HG03558 (cell line): Measurements from ENCODE around the gene NIPBL.
"Not testable (repeated sequence)": the region's sequence is repeated elsewhere in the genome, so short reads cannot be mapped to it uniquely, and the experiment has no call there.

Source experiments
- ATAC-seq: cut with Tn5 transposase; IDR thresholded peaks from one replicate; pipeline ENCODE4 v1.9.1; 2021; ENCODE audit warnings: moderate number of reproducible peaks; ENCODE audit not compliant: unreplicated experiment; ENCODE audit errors: extremely low read depth

The NIPBL gene

GRCh38 chr5:36901077-36901476 is 24.5 kb downstream of the NIPBL start:
- ATAC-seq: not testable (repeated sequence)

GRCh38 chr5:36901856-36902255 is 25.3 kb downstream of the NIPBL start:
- no peak for ATAC-seq

GRCh38 chr5:36902353-36902752 is 25.8 kb downstream of the NIPBL start:
- no peak for ATAC-seq

- no peak for ATAC-seq
Measured at GRCh38 chr5:36904677-36905076, 28.1 kb downstream of the NIPBL start.

GRCh38 chr5:36908544-36909260 is 32.1 kb downstream of the NIPBL start:
- ATAC-seq: peak; percentile 36

GRCh38 chr5:36915653-36916052 is 39.1 kb downstream of the NIPBL start:
- no peak for ATAC-seq

- not testable (repeated sequence) for ATAC-seq
Measured at GRCh38 chr5:36916614-36917013, 40.0 kb downstream of the NIPBL start.

GRCh38 chr5:36917358-36917757 is 40.8 kb downstream of the NIPBL start:
- ATAC-seq: not testable (repeated sequence)

- ATAC-seq: no peak
Measured at GRCh38 chr5:36919238-36919637, 42.7 kb downstream of the NIPBL start.

GRCh38 chr5:36919650-36920049 is 43.1 kb downstream of the NIPBL start:
- no peak for ATAC-seq

GRCh38 chr5:36928947-36929346 is 52.4 kb downstream of the NIPBL start:
- no peak for ATAC-seq

- no peak for ATAC-seq
Measured at GRCh38 chr5:36929438-36929837, 52.9 kb downstream of the NIPBL start.

GRCh38 chr5:36932056-36932455 is 55.5 kb downstream of the NIPBL start:
- ATAC-seq: no peak

GRCh38 chr5:36932699-36933098 is 56.1 kb downstream of the NIPBL start:
- ATAC-seq: no peak

GRCh38 chr5:36934740-36935356 is 58.3 kb downstream of the NIPBL start:
- ATAC-seq: no peak

- no peak for ATAC-seq
Measured at GRCh38 chr5:36935805-36936204, 59.2 kb downstream of the NIPBL start.

- no peak for ATAC-seq
Measured at GRCh38 chr5:36936309-36936708, 59.7 kb downstream of the NIPBL start.

GRCh38 chr5:36938129-36938528 is 61.6 kb downstream of the NIPBL start:
- ATAC-seq: no peak

GRCh38 chr5:36939969-36940858 is 63.6 kb downstream of the NIPBL start:
- ATAC-seq: no peak

GRCh38 chr5:36943584-36943983 is 67.0 kb downstream of the NIPBL start:
- ATAC-seq: no peak

- no peak for ATAC-seq
Measured at GRCh38 chr5:36944024-36944423, 67.5 kb downstream of the NIPBL start.
